Nasal cavity respiratory epithelium epithelial cell of viscerocranial mucosa (primary cell): Measurements from ENCODE around the gene FAU. TPM values are rescaled to one million over a fixed set of nuclear protein-coding genes. Genes with fewer than 3 reads are reported as not detected.

ENCODE experiments used
- total RNA-seq: library from RNA; depleted of rRNA; stranded (reverse); fragments of >200 nt; gene quantifications from 2 replicates; pipeline ENCODE4 v1.2.3, GENCODE V29; 2014

The FAU gene
- 177 and 362 TPM in 2 replicates for total RNA-seq

GRCh38 chr11:65121865-65122696 is at the start of gene FAU, which contains the start of gene MRPL49:
Gene FAU, minus strand, starts transcription at chr11:65122134. Its CDS starts 321 bp downstream, at chr11:65121813.
Gene MRPL49, plus strand, starts transcription at chr11:65122321. Its CDS starts 26 bp downstream, at chr11:65122347.

GRCh38 chr11:65170058-65170534 is 48.2 kb upstream of the FAU start, which contains the start of gene SPDYC:
Gene SPDYC, plus strand, starts transcription at chr11:65170233. Its CDS starts 1,125 bp downstream, at chr11:65171358.

GRCh38 chr11:65134240-65134951 is 12.5 kb upstream of the FAU start, which contains the start of gene SYVN1:
Gene SYVN1, minus strand, starts transcription at chr11:65134519. Its CDS starts 918 bp downstream, at chr11:65133601.

GRCh38 chr11:65117206-65118096 is 4.5 kb downstream of the FAU start, which contains the start of gene ZNHIT2:
Gene ZNHIT2, minus strand, starts transcription at chr11:65117701. Its CDS starts 48 bp downstream, at chr11:65117653.

GRCh38 chr11:65111744-65112545 is 10.0 kb downstream of the FAU start, which contains the start of gene TM7SF2:
Gene TM7SF2, plus strand, starts transcription at chr11:65111872. Its CDS starts 144 bp downstream, at chr11:65112016.

GRCh38 chr11:65095974-65096806 is 25.7 kb downstream of the FAU start, which contains the start of gene VPS51:
Gene VPS51, plus strand, starts transcription at chr11:65096214. Its CDS starts 37 bp downstream, at chr11:65096251.

GRCh38 chr11:65083834-65084597 is 37.9 kb downstream of the FAU start, which contains the start of the genes CDCA5 and ZFPL1:
Gene CDCA5, minus strand, starts transcription at chr11:65084040. Its CDS starts 62 bp downstream, at chr11:65083978.
Gene ZFPL1, plus strand, starts transcription at chr11:65084222. Its CDS starts 477 bp downstream, at chr11:65084699.

Other genes with a start within 250 kb of the FAU start
- 34.2 and 92.9 TPM in 2 replicates for gene EHD1, start 243.5 kb downstream of the FAU start, total RNA-seq
- gene ATG2A, start 204.9 kb downstream of the FAU start, total RNA-seq: 6.2 and 15.4 TPM in 2 replicates
- gene PPP2R5B, start 197.4 kb downstream of the FAU start, total RNA-seq: 16.4 and 19.4 TPM in 2 replicates
- not detected in 2 replicates for gene GPHA2, start 186.2 kb downstream of the FAU start, total RNA-seq
- gene MAJIN, start 150.0 kb downstream of the FAU start, total RNA-seq: not detected in 2 replicates
- 0.34 and 0.57 TPM in 2 replicates for gene BATF2, start 125.2 kb downstream of the FAU start, total RNA-seq
- 60.5 and 67.8 TPM in 2 replicates for gene ARL2, start 108.0 kb downstream of the FAU start, total RNA-seq
- 14.6 and 19.8 TPM in 2 replicates for gene SNX15, start 94.7 kb downstream of the FAU start, total RNA-seq
- 10.1 and 12.0 TPM in 2 replicates for gene SAC3D1, start 80.9 kb downstream of the FAU start, total RNA-seq
- 5.8 and 7.2 TPM in 2 replicates for gene NAALADL1, start 63.6 kb downstream of the FAU start, total RNA-seq
- gene CDCA5, start 38.1 kb downstream of the FAU start, total RNA-seq: under 0.01 and 0.14 TPM in 2 replicates
- 41.0 and 64.6 TPM in 2 replicates for gene ZFPL1, start 37.9 kb downstream of the FAU start, total RNA-seq
- 97.1 and 98.5 TPM in 2 replicates for gene VPS51, start 25.9 kb downstream of the FAU start, total RNA-seq
- gene TM7SF2, start 10.3 kb downstream of the FAU start, total RNA-seq: 21.9 and 24.6 TPM in 2 replicates
- gene ZNHIT2, start 4.4 kb downstream of the FAU start, total RNA-seq: 11.1 and 22.2 TPM in 2 replicates
- gene MRPL49, start 187 bp upstream of the FAU start, total RNA-seq: 30.1 and 48.9 TPM in 2 replicates
- 24.9 and 39.7 TPM in 2 replicates for gene SYVN1, start 12.4 kb upstream of the FAU start, total RNA-seq
- gene SPDYC, start 48.1 kb upstream of the FAU start, total RNA-seq: not detected in 2 replicates
- gene CAPN1, start 59.8 kb upstream of the FAU start, total RNA-seq: 130 and 324 TPM in 2 replicates
- 1.0 and 3.6 TPM in 2 replicates for gene POLA2, start 139.8 kb upstream of the FAU start, total RNA-seq
- 3.8 and 6.0 TPM in 2 replicates for gene CDC42EP2, start 192.7 kb upstream of the FAU start, total RNA-seq
- gene DPF2, start 211.7 kb upstream of the FAU start, total RNA-seq: 22.9 and 35.4 TPM in 2 replicates
- under 0.01 TPM in 2 replicates for gene TIGD3, start 232.6 kb upstream of the FAU start, total RNA-seq